Body of pancreas (tissue), 4 donors: Measurements from ENCODE around the gene DLEC1. TPM values are rescaled to one million over a fixed set of nuclear protein-coding genes. Genes with fewer than 3 reads are reported as not detected.
A peak's percentile ranks its signal among the peaks of the same experiment; 100 is the strongest.
"Not testable (repeated sequence)": the region's sequence is repeated elsewhere in the genome, so short reads cannot be mapped to it uniquely, and the experiment has no call there.

ENCODE experiments used
- ATAC-seq: fragments of 150-250 bp; one replicate; pipeline ENCODE4 v1.9.1; 2016
- DNase-seq, 4 donors: peaks; one replicate each; pipeline ENCODE4 v3.0.0-alpha.2; 2019
- H3K27ac ChIP-seq, 4 donors: fragments of 200-600 bp; sonication (generic); 1 replicate in 3 of 4; 2 replicates in 1 of 4; pipeline versions ENCODE4 v1.5.1 to v1.6.1; 2016 to 2019; ENCODE audit warnings: mild to moderate bottlenecking in 1 of 4, mixed read lengths in 1 of 4, moderate library complexity in 1 of 4
- H3K27me3 ChIP-seq, 2 donors: fragments of 200-600 bp; sonication (generic); one replicate each; pipeline ENCODE4 v1.6.0; 2016; ENCODE audit warnings: mild to moderate bottlenecking in 1 of 2
- H3K36me3 ChIP-seq, 2 donors: fragments of 200-600 bp; sonication (generic); replicated peaks in 1 of 2; 2 replicates each; pipeline ENCODE4 v1.5.1; 2016; ENCODE audit warnings: low read depth in 2 of 2; ENCODE audit not compliant: insufficient read depth in 1 of 2
- H3K4me1 ChIP-seq: fragments of 200-600 bp; sonication (generic); one replicate; pipeline ENCODE4 v1.6.0; 2016
- H3K4me3 ChIP-seq, 2 donors: fragments of 200-600 bp; sonication (generic); 1 replicate in 1 of 2; 2 replicates in 1 of 2; pipeline ENCODE4 v1.5.1; 2016 to 2019
- H3K9me3 ChIP-seq, 3 donors: fragments of 200-600 bp; sonication (generic); 1 replicate in 2 of 3; 2 replicates in 1 of 3; pipeline ENCODE4 v1.5.1; 2016
- POLR2A ChIP-seq, 3 donors: fragments of 450-650 bp; IDR thresholded peaks; one replicate each; pipeline ENCODE4 v1.6.1; 2016; ENCODE audit warnings: antibody characterized with exemption in 3 of 3, mild to moderate bottlenecking in 2 of 3
- WGBS, 2 donors: methylation state at CpG; one replicate each; pipeline ENCODE4 v1.1.5; 2017; 5-methylcytosine and 5-hydroxymethylcytosine counted together
- intact Hi-C: fragments of 100-400 bp; cut with DNase I; formaldehyde crosslinking; loops from one replicate; pipeline ENCODE4 v1.15.1; 2023
- total RNA-seq, 2 donors: library from RNA; depleted of rRNA; stranded (reverse); fragments of >200 nt; gene quantifications; one replicate each; pipeline ENCODE4 v1.1.0, GENCODE V29; 2016
- TF ChIP-seq, protein P1 (sequence below), 7 experiments: fragments of 450-650 bp in 4 of 7; fragments of 200-600 bp in 3 of 7; sonication (generic) in 3 of 7; IDR thresholded peaks; one replicate each; pipeline ENCODE4 v1.5.1; 2016 to 2019; ENCODE audit warnings: antibody characterized with exemption in 7 of 7

The DLEC1 gene
- total RNA-seq, 2 donors from 2014 or later = 0.78 to 1.3 TPM

DNA sequence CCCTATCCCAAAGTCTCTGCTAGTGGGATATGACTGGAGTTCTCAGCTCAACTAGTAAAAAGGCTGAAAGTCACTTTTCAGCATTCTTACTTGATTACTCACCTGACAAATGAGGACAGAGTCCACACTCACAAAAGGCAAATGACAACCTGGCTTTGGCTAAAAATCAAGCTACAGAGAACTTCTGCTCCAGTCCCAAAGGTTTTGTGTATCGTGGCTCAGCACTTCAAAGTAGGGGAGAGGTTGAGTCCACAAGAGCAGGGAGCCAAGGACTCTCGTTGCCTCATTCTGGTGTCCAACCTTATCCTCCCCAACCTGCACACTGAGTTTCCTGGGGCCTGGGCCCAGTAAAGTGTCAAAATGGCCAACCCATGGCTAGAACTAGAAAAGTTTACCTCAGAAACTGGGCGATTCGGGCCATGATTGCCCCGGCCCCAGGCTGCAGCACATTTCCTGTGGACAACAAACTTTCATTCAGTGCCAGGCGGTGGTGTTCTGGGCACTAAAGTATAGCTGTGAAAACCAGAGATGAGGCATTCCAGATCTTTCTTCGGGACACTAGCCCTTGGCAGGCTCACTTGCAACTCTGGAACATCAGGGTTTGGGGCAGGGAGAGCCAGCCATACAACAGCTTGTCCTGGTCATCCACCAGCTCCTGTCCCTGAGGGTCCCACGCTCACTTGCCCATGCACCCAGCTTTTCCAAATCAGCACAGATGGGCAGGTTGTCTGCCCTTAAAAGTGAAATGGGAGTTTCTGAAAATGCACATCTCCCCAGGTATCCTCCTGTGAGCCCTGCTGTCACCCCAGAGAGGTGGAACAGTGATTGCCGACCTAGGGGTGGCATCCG is 94.8 kb downstream of the DLEC1 start:
- peak; percentile 41 to 74 (median 67) for DNase-seq
- Histone ChIP-seq H3K27me3 (no peaks in the 10 kb centered on the region), H3K36me3 (peaks cover 7 to 14% of the 10 kb centered on the region in 2 donors), H3K9me3 (no peaks in the 10 kb centered on the region), H3K27ac (peak overlapping the region; percentile 64 to 92 (median 86)), H3K4me1 (peaks cover 72% of the 10 kb centered on the region), H3K4me3 (no peak overlapping the region)
- peak; percentile 16 for ATAC-seq
- TF ChIP-seq, protein P1, sequence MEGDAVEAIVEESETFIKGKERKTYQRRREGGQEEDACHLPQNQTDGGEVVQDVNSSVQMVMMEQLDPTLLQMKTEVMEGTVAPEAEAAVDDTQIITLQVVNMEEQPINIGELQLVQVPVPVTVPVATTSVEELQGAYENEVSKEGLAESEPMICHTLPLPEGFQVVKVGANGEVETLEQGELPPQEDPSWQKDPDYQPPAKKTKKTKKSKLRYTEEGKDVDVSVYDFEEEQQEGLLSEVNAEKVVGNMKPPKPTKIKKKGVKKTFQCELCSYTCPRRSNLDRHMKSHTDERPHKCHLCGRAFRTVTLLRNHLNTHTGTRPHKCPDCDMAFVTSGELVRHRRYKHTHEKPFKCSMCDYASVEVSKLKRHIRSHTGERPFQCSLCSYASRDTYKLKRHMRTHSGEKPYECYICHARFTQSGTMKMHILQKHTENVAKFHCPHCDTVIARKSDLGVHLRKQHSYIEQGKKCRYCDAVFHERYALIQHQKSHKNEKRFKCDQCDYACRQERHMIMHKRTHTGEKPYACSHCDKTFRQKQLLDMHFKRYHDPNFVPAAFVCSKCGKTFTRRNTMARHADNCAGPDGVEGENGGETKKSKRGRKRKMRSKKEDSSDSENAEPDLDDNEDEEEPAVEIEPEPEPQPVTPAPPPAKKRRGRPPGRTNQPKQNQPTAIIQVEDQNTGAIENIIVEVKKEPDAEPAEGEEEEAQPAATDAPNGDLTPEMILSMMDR (IDR thresholded peaks at IDR 0.05) = no peak
- TF ChIP-seq POLR2A (IDR thresholded peaks at IDR 0.05) = peak in 1 of 3 donors; percentile 21
- intact Hi-C loops = no loop called here
- WGBS, 2 donors = 57 to 58% methylated on average over 7 to 10 of the region's 10 CpGs

DNA sequence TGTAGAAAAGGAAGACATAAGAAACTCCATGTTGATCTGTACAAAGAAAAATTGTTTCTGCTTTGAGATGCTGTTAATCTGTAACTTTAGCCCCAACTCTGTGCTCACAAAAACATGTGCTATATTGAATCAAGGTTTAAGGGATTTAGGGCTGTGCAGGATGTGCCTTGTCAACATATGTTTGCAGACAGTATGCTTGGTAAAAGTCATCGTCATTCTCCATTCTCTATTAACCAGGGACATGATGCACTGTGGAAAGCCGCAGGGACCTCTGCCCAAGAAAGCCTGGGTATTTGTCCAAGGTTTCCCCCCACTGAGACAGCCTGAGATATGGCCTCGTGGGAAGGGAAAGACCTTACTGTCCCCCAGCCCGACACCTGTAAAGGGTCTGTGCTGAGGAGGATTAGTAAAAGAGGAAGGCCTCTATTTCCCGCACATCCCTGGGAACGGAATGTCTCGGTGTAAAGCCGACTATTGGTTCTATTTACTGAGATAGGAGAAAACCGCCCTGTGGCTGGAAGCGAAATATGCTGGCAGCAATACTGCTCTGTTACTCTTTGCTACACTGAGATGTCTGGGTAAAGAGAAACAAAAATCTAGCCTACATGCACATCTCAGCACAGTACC is 95.6 kb downstream of the DLEC1 start:
- ATAC-seq, H3K27me3 ChIP-seq, DNase-seq, H3K4me3 ChIP-seq, intact Hi-C loops, H3K9me3 ChIP-seq: not testable (repeated sequence)
- peaks cover 74% of the 10 kb centered on the region for H3K4me1 ChIP-seq
- H3K36me3 ChIP-seq = peaks cover 2 to 12% of the 10 kb centered on the region in 2 donors
- WGBS, 2 donors = 46 to 48% methylated on average over 10 of the region's 10 CpGs
- peak overlapping the region; percentile 64 to 92 (median 86) for H3K27ac ChIP-seq

DNA sequence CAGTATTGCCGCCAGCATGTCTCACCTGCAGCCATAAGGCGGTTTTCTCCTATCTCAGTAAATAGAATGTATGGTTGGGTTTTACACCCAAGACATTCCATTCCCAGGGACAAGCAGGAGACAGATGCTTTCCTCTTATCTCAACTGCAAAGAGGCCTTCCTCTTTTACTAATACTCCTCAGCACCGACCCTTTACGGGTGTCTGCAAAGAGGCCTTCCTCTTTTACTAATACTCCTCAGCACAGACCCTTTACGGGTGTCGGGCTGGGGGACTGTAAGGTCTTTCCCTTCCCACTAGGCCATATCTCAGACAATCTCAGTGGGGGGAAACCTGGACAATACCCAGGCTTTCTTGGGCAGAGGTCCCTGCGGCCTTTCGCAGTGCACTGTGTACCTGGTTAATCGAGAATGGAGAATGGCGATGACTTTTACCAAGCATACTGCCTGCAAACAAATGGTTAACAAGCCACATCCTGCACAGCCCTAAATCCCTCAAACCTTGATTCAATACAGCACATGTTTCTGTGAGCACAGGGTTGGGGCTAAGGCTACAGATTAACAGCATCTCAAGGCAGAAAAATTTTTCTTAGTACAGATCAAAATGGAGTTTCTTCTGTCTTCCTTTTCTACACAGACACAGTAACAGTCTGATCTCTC is 96.7 kb downstream of the DLEC1 start:
- intact Hi-C loops, H3K27me3 ChIP-seq, ATAC-seq, H3K9me3 ChIP-seq, H3K36me3 ChIP-seq, DNase-seq: not testable (repeated sequence)
- Histone ChIP-seq H3K27ac (peak overlapping the region in 3 of 4 donors; percentile 87 to 97 (median 92)), H3K4me3 (peak overlapping the region; percentile 84 to 95), H3K4me1 (peaks cover 77% of the 10 kb centered on the region)
- 29 to 32% methylated on average over 7 to 10 of the region's 10 CpGs for WGBS, 2 donors

DNA sequence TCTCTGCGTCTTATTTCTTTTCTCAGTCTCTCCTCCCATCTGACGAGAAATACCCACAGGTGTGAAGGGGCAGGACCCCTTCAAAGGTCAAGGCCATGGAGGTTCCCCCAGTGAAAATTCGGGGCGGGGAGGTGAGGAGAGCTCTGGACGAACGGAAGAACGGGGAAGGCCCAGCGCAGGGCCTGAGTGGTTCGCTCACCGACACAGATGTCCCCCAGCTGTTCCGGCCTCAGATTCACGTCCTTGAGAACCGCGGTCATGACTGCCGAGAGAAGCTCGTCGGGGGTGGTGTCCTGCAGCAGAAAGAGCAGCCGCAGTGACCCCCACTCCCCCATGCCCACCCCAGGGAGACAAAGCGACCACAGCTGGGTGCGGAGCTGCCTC is 97.4 kb downstream of the DLEC1 start:
- Histone ChIP-seq H3K4me3 (peak overlapping the region; percentile 84 to 95), H3K9me3 (no peaks in the 10 kb centered on the region), H3K4me1 (peaks cover 71% of the 10 kb centered on the region), H3K27me3 (no peaks in the 10 kb centered on the region), H3K27ac (peak overlapping the region; percentile 87 to 97 (median 92)), H3K36me3 (peaks cover 0 to 4% of the 10 kb centered on the region in 2 donors)
- 0 to 1% methylated on average over 8 to 20 of the region's 20 CpGs for WGBS, 2 donors
- ATAC-seq = no peak
- intact Hi-C loops = no loop called here
- peak; percentile 51 to 72 (median 64) for DNase-seq
- TF ChIP-seq, protein P1 (IDR thresholded peaks at IDR 0.05) = no peak
- no peak for TF ChIP-seq POLR2A (IDR thresholded peaks at IDR 0.05)

DNA sequence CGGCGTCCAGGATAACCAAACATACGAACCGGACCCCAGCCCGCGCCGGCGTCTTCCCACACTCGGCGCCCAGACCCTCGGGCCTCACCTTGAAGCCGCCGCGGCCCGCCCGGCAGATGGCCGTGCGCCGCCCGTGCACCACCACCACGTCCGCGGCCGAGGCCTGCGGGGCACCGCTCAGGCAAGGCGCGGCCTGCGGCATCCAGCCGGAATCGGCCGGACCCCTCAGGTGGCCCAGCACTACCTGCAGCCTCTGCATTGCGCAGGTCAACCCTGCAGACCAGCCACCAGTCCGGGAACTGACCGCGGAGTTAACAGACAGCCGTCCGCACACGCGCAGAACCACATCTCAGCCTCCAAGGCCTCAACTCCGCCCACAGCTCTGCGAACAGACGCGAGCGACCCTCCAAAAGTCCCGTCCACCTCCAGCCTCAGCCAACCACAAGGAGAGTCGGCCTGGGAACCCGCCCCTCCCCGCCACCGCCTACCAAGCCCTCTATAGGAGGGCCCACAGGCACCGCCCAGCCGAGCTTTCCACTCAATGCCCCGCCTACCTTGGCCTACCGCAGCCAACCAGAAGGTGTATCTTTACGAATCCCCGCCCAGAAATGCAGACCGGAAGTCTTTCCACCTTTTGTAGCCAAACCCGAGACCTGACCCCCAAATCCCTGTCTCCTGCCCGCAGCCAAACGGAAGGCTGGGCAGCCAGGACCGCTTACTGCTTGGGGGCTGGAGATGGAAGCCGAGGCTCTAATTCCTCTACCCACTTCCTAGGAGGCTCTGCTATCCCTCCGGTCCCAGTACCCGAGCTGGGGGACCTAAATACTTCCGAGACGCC is 98.0 kb downstream of the DLEC1 start, which contains the start of gene ACAA1:
ACAA1 (minus strand) TSS at position 351 of the 838 bp plus-strand sequence; CDS start at position 259, 92 bp downstream.
- no peaks in the 10 kb centered on the region for H3K36me3 ChIP-seq
- ATAC-seq (peak; percentile 92), DNase-seq (peak; percentile 100)
- H3K27me3 ChIP-seq = no peaks in the 10 kb centered on the region
- intact Hi-C loops = no loop called here
- H3K9me3 ChIP-seq = no peaks in the 10 kb centered on the region
- WGBS, 2 donors = 0 to 1% methylated on average over 22 to 66 of the region's 66 CpGs
- peak within 1 kb of the TSS; percentile 87 to 97 (median 92) for H3K27ac ChIP-seq
- H3K4me1 ChIP-seq = peaks cover 65% of the 10 kb centered on the region
- peak within 1 kb of the TSS; percentile 84 to 95 for H3K4me3 ChIP-seq
- TF ChIP-seq, protein P1 (IDR thresholded peaks at IDR 0.05) = peak in 2 of 7 experiments; percentile 2 to 8
- TF ChIP-seq POLR2A (IDR thresholded peaks at IDR 0.05) = peak; percentile 90 to 97 (median 96)
